WTC11 (cell line): ENCODE measurements around the gene DONSON. TPM values are rescaled to one million over a fixed set of nuclear protein-coding genes. Genes with fewer than 3 reads are reported as not detected.

Experiments used
- ATAC-seq: fragments of 200-7000 bp; cut with Tn5 transposase; 2 replicates; pipeline ENCODE4 v1.10.0; 2021; ENCODE audit warnings: mild to moderate bottlenecking, moderate library complexity
- CTCF ChIA-PET: fragments of 300-600 bp; sonication (Branson Sonifier 250); formaldehyde crosslinking; loops from one replicate; lab custom pipeline; 2021; ENCODE audit warnings: antibody characterized with exemption; lab: Charles Lee
- POLR2A ChIA-PET: fragments of 350-600 bp; sonication (Branson Sonifier 250); formaldehyde crosslinking; loops from one replicate; lab custom pipeline; 2021; ENCODE audit warnings: antibody characterized with exemption; lab: Charles Lee
- DNase-seq: peaks from one replicate; pipeline ENCODE4 v3.0.0; 2021; ENCODE audit warnings: low spot score
- H3K27ac Mint-ChIP-seq: 2 replicates; pipeline ENCODE4 v1.8.0; 2021; ENCODE audit warnings: mixed read lengths
- H3K27me3 Mint-ChIP-seq: 2 replicates; pipeline ENCODE4 v1.8.0; 2021; ENCODE audit warnings: low read depth, mild to moderate bottlenecking, moderate library complexity, mixed read lengths
- H3K36me3 Mint-ChIP-seq: 2 replicates; pipeline ENCODE4 v1.8.0; 2021; ENCODE audit warnings: mixed read lengths
- H3K4me1 Mint-ChIP-seq: 2 replicates; pipeline ENCODE4 v1.8.0; 2022; ENCODE audit warnings: mixed read lengths
- H3K4me3 Mint-ChIP-seq: 2 replicates; pipeline ENCODE4 v1.8.0; 2021; ENCODE audit warnings: mild to moderate bottlenecking, moderate library complexity, mixed read lengths
- H3K9me3 Mint-ChIP-seq: 2 replicates; pipeline ENCODE4 v1.8.0; 2021; ENCODE audit warnings: mixed read lengths
- CREB1 ChIP-seq: sonication (generic); formaldehyde crosslinking; IDR thresholded peaks from 2 replicates; pipeline ENCODE4 v1.8.0; 2023; ENCODE audit warnings: mild to moderate bottlenecking, missing genetic modification reagents
- ESRRA ChIP-seq: sonication (generic); formaldehyde crosslinking; IDR thresholded peaks from 2 replicates; pipeline ENCODE4 v1.8.1; 2022; ENCODE audit warnings: mild to moderate bottlenecking, missing genetic modification reagents, borderline replicate concordance
- ETV6 ChIP-seq: sonication (generic); formaldehyde crosslinking; IDR thresholded peaks from 2 replicates; pipeline ENCODE4 v1.8.1; 2022; ENCODE audit warnings: mild to moderate bottlenecking, missing genetic modification reagents
- FOXK1 ChIP-seq: sonication (generic); formaldehyde crosslinking; IDR thresholded peaks from 2 replicates; pipeline ENCODE4 v1.8.0; 2022; ENCODE audit warnings: mild to moderate bottlenecking, moderate library complexity, missing genetic modification reagents
- FOXP4 ChIP-seq: sonication (generic); formaldehyde crosslinking; IDR thresholded peaks from 2 replicates; pipeline ENCODE4 v1.8.0; 2022; ENCODE audit warnings: mild to moderate bottlenecking, missing genetic modification reagents
- GRHL2 ChIP-seq: fragments of 250-450 bp; sonication (Bioruptor Pico); IDR thresholded peaks from 2 replicates; pipeline ENCODE4 v1.8.0; 2022; ENCODE audit warnings: mild to moderate bottlenecking, moderate library complexity; ENCODE audit not compliant: insufficient replicate concordance, severe bottlenecking
- MLX ChIP-seq: sonication (generic); formaldehyde crosslinking; IDR thresholded peaks from 2 replicates; pipeline ENCODE4 v1.8.1; 2023; ENCODE audit warnings: mild to moderate bottlenecking, missing genetic modification reagents, moderate library complexity
- MYBL2 ChIP-seq: sonication (generic); formaldehyde crosslinking; IDR thresholded peaks from 2 replicates; pipeline ENCODE4 v1.8.1; 2023; ENCODE audit warnings: mild to moderate bottlenecking, moderate library complexity, missing genetic modification reagents
- PRRX2 ChIP-seq: fragments of 250-450 bp; sonication (Bioruptor Pico); IDR thresholded peaks from 2 replicates; pipeline ENCODE4 v1.8.0; 2021; ENCODE audit warnings: mild to moderate bottlenecking
- SMAD3 ChIP-seq: sonication (generic); formaldehyde crosslinking; IDR thresholded peaks from 2 replicates; pipeline ENCODE4 v1.8.0; 2022; ENCODE audit warnings: missing genetic modification reagents, mild to moderate bottlenecking, borderline replicate concordance
- TEAD1 ChIP-seq: sonication (generic); formaldehyde crosslinking; IDR thresholded peaks from 2 replicates; pipeline ENCODE4 v1.8.0; 2022; ENCODE audit warnings: mild to moderate bottlenecking, missing genetic modification reagents
- ZNF232 ChIP-seq: sonication (generic); formaldehyde crosslinking; IDR thresholded peaks from 2 replicates; pipeline ENCODE4 v1.8.0; 2022; ENCODE audit warnings: mild to moderate bottlenecking, missing genetic modification reagents
- ZNF317 ChIP-seq: sonication (generic); formaldehyde crosslinking; IDR thresholded peaks from 2 replicates; pipeline ENCODE4 v1.8.1; 2023; ENCODE audit warnings: low read depth, mild to moderate bottlenecking, moderate library complexity, missing genetic modification reagents, borderline replicate concordance
- ZNF425 ChIP-seq: fragments of 250-450 bp; sonication (Bioruptor Pico); conservative IDR thresholded peaks from 2 replicates; pipeline ENCODE4 v1.9.0; 2021; ENCODE audit warnings: mild to moderate bottlenecking
- total RNA-seq: library from RNA; stranded (reverse); gene quantifications from 3 replicates; pipeline ENCODE4 v1.2.3, GENCODE V29; 2021
- TF ChIP-seq, protein P1 (sequence below): sonication (generic); formaldehyde crosslinking; IDR thresholded peaks from 2 replicates; pipeline ENCODE4 v1.8.1; 2022; ENCODE audit warnings: missing genetic modification reagents, borderline replicate concordance
- TF ChIP-seq, protein P2 (sequence below): fragments of 200-600 bp; IDR thresholded peaks from 2 replicates; pipeline ENCODE4 v1.8.0; 2022; ENCODE audit warnings: antibody characterized with exemption
- TF ChIP-seq, protein P3 (sequence below): sonication (generic); formaldehyde crosslinking; IDR thresholded peaks from 2 replicates; pipeline ENCODE4 v1.8.0; 2022; ENCODE audit warnings: mild to moderate bottlenecking, missing genetic modification reagents
- TF ChIP-seq, protein P4 (sequence below): sonication (generic); formaldehyde crosslinking; IDR thresholded peaks from 2 replicates; pipeline ENCODE4 v1.8.1; 2023; ENCODE audit warnings: mild to moderate bottlenecking, missing genetic modification reagents
- TF ChIP-seq, protein P5 (sequence below): fragments of 250-450 bp; sonication (Bioruptor Pico); IDR thresholded peaks from 2 replicates; pipeline ENCODE4 v1.9.0; 2021; ENCODE audit warnings: mild to moderate bottlenecking
- TF ChIP-seq, protein P6 (sequence below): fragments of 250-450 bp; sonication (Bioruptor Pico); IDR thresholded peaks from 2 replicates; pipeline ENCODE4 v1.9.0; 2021; ENCODE audit warnings: mild to moderate bottlenecking

Gene DONSON
- total RNA-seq, 1 experiment from 2014 or later = 32.2 TPM

GRCh38 chr21:33559813-33560212, 28.7 kb downstream of the DONSON start:
- peaks cover 68% of the 10 kb centered on the region for H3K36me3 Mint-ChIP-seq
- TF ChIP-seq, protein P1, sequence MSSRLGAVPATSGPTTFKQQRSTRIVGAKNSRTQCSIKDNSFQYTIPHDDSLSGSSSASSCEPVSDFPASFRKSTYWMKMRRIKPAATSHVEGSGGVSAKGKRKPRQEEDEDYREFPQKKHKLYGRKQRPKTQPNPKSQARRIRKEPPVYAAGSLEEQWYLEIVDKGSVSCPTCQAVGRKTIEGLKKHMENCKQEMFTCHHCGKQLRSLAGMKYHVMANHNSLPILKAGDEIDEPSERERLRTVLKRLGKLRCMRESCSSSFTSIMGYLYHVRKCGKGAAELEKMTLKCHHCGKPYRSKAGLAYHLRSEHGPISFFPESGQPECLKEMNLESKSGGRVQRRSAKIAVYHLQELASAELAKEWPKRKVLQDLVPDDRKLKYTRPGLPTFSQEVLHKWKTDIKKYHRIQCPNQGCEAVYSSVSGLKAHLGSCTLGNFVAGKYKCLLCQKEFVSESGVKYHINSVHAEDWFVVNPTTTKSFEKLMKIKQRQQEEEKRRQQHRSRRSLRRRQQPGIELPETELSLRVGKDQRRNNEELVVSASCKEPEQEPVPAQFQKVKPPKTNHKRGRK (CRISPR knock-in tag) = no peak
- TF ChIP-seq ESRRA (CRISPR knock-in tag) (no peak), PRRX2 (CRISPR knock-in tag) (no peak), ZNF317 (CRISPR knock-in tag) (no peak), SMAD3 (no peak), FOXK1 (no peak), TEAD1 (CRISPR knock-in tag) (no peak), ZNF232 (CRISPR knock-in tag) (no peak), FOXP4 (CRISPR knock-in tag) (no peak), GRHL2 (CRISPR knock-in tag) (no peak), MYBL2 (CRISPR knock-in tag) (no peak)
- TF ChIP-seq, protein P2, sequence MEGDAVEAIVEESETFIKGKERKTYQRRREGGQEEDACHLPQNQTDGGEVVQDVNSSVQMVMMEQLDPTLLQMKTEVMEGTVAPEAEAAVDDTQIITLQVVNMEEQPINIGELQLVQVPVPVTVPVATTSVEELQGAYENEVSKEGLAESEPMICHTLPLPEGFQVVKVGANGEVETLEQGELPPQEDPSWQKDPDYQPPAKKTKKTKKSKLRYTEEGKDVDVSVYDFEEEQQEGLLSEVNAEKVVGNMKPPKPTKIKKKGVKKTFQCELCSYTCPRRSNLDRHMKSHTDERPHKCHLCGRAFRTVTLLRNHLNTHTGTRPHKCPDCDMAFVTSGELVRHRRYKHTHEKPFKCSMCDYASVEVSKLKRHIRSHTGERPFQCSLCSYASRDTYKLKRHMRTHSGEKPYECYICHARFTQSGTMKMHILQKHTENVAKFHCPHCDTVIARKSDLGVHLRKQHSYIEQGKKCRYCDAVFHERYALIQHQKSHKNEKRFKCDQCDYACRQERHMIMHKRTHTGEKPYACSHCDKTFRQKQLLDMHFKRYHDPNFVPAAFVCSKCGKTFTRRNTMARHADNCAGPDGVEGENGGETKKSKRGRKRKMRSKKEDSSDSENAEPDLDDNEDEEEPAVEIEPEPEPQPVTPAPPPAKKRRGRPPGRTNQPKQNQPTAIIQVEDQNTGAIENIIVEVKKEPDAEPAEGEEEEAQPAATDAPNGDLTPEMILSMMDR = no peak
- TF ChIP-seq, protein P3, sequence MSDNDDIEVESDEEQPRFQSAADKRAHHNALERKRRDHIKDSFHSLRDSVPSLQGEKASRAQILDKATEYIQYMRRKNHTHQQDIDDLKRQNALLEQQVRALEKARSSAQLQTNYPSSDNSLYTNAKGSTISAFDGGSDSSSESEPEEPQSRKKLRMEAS (CRISPR knock-in tag) = no peak
- TF ChIP-seq, protein P4, sequence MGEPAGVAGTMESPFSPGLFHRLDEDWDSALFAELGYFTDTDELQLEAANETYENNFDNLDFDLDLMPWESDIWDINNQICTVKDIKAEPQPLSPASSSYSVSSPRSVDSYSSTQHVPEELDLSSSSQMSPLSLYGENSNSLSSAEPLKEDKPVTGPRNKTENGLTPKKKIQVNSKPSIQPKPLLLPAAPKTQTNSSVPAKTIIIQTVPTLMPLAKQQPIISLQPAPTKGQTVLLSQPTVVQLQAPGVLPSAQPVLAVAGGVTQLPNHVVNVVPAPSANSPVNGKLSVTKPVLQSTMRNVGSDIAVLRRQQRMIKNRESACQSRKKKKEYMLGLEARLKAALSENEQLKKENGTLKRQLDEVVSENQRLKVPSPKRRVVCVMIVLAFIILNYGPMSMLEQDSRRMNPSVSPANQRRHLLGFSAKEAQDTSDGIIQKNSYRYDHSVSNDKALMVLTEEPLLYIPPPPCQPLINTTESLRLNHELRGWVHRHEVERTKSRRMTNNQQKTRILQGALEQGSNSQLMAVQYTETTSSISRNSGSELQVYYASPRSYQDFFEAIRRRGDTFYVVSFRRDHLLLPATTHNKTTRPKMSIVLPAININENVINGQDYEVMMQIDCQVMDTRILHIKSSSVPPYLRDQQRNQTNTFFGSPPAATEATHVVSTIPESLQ (CRISPR knock-in tag) = no peak
- TF ChIP-seq, all 79 proteins: peak for 0
- DNase-seq (no peak), ATAC-seq (no peak)
- H3K4me3 Mint-ChIP-seq = no peak overlapping the region
- no peak overlapping the region for H3K27ac Mint-ChIP-seq
- no peaks in the 10 kb centered on the region for H3K27me3 Mint-ChIP-seq
- no peaks in the 10 kb centered on the region for H3K4me1 Mint-ChIP-seq
- ChIA-PET POLR2A (no interaction called here), CTCF (no interaction called here)
- H3K9me3 Mint-ChIP-seq = no peaks in the 10 kb centered on the region

DNA sequence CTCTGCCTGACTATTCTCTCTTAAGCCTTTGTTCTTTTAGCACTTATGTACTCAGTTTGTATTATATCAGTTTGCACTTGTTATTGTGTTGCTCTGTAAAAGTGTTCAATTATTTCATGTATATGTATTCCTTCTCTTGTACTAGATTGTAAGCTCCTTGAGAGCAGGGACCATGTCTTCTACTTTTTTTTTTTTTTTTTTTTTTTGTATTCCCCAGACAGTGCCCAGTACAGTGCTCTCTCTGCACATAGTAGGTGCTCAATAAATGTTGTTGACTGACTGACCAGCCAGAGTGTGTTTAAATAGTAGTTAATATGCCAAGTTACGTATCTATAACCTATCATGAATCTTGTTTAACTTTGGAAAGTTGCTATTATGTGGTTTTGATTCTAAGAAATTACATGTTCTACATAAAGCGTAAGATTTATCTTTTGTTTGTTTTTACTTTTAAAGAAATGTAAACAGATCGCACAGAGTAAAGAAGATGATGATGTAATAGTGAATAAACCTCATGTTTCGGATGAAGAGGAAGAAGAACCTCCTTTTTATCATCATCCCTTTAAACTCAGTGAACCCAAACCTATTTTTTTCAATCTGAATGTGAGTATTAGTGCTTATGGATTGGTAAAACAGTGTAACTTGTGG, 29.6 kb downstream of the DONSON start:
- H3K27me3 Mint-ChIP-seq = no peaks in the 10 kb centered on the region
- no peaks in the 10 kb centered on the region for H3K4me1 Mint-ChIP-seq
- no peak for ATAC-seq
- H3K27ac Mint-ChIP-seq = no peak overlapping the region
- H3K9me3 Mint-ChIP-seq = no peaks in the 10 kb centered on the region
- H3K36me3 Mint-ChIP-seq = peaks cover 77% of the 10 kb centered on the region
- POLR2A ChIA-PET = no interaction called here
- no peak overlapping the region for H3K4me3 Mint-ChIP-seq
- CTCF ChIA-PET = no interaction called here
- no peak for DNase-seq
- TF ChIP-seq, protein P5, sequence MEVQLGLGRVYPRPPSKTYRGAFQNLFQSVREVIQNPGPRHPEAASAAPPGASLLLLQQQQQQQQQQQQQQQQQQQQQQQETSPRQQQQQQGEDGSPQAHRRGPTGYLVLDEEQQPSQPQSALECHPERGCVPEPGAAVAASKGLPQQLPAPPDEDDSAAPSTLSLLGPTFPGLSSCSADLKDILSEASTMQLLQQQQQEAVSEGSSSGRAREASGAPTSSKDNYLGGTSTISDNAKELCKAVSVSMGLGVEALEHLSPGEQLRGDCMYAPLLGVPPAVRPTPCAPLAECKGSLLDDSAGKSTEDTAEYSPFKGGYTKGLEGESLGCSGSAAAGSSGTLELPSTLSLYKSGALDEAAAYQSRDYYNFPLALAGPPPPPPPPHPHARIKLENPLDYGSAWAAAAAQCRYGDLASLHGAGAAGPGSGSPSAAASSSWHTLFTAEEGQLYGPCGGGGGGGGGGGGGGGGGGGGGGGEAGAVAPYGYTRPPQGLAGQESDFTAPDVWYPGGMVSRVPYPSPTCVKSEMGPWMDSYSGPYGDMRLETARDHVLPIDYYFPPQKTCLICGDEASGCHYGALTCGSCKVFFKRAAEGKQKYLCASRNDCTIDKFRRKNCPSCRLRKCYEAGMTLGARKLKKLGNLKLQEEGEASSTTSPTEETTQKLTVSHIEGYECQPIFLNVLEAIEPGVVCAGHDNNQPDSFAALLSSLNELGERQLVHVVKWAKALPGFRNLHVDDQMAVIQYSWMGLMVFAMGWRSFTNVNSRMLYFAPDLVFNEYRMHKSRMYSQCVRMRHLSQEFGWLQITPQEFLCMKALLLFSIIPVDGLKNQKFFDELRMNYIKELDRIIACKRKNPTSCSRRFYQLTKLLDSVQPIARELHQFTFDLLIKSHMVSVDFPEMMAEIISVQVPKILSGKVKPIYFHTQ (CRISPR knock-in tag) = no peak
- TF ChIP-seq ETV6 (CRISPR knock-in tag) (no peak), ESRRA (CRISPR knock-in tag) (no peak), MLX (CRISPR knock-in tag) (no peak), CREB1 (CRISPR knock-in tag) (no peak), ZNF425 (CRISPR knock-in tag) (no peak)
- TF ChIP-seq, protein P6, sequence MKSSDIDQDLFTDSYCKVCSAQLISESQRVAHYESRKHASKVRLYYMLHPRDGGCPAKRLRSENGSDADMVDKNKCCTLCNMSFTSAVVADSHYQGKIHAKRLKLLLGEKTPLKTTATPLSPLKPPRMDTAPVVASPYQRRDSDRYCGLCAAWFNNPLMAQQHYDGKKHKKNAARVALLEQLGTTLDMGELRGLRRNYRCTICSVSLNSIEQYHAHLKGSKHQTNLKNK (CRISPR knock-in tag) = no peak
